ENCODE data around the gene ANKRD10.
A peak's percentile ranks its signal among the peaks of the same experiment; 100 is the strongest.

ANKRD10 gene

GRCh38 chr13:110937511-110938285 is 22.8 kb upstream of the ANKRD10 start:
- TF ChIP-seq TCF4 (CRISPR knock-in tag; IDR thresholded peaks at IDR 0.05; ENCODE audit: borderline replicate concordance) = no peak
- no peak for TF ChIP-seq POU6F1 (CRISPR knock-in tag; IDR thresholded peaks at IDR 0.05; ENCODE audit: borderline replicate concordance, low read depth)
- no peak for TF ChIP-seq RARB (CRISPR knock-in tag; IDR thresholded peaks at IDR 0.05)
- TF ChIP-seq CSDC2 (CRISPR knock-in tag; IDR thresholded peaks at IDR 0.05) = no peak
- no peak for TF ChIP-seq TOX (CRISPR knock-in tag; IDR thresholded peaks at IDR 0.05; ENCODE audit: borderline replicate concordance)
- no peak for TF ChIP-seq ISL1 (CRISPR knock-in tag; IDR thresholded peaks at IDR 0.05)
- no peak for TF ChIP-seq ZNF70 (CRISPR knock-in tag; IDR thresholded peaks at IDR 0.05)
- TF ChIP-seq ZFP3 (CRISPR knock-in tag; IDR thresholded peaks at IDR 0.05) = no peak
- no peak for TF ChIP-seq ZNF565 (CRISPR knock-in tag; conservative IDR thresholded peaks at IDR 0.05; ENCODE audit: low read depth)
- TF ChIP-seq ZFP30 (CRISPR knock-in tag; IDR thresholded peaks at IDR 0.05) = no peak
- TF ChIP-seq OSR1 (CRISPR knock-in tag; IDR thresholded peaks at IDR 0.05) = no peak
- no peak for TF ChIP-seq TSHZ2 (CRISPR knock-in tag; IDR thresholded peaks at IDR 0.05)
- TF ChIP-seq CREB5 (CRISPR knock-in tag; IDR thresholded peaks at IDR 0.05; ENCODE audit: low read depth) = no peak
- TF ChIP-seq CSRNP3 (CRISPR knock-in tag; IDR thresholded peaks at IDR 0.05) = no peak
- no peak for TF ChIP-seq PPARA (CRISPR knock-in tag; IDR thresholded peaks at IDR 0.05; ENCODE audit: borderline replicate concordance)
- ATAC-seq = no peak

GRCh38 chr13:110936519-110936918 is 21.6 kb upstream of the ANKRD10 start:
- TF ChIP-seq ARNTL (CRISPR knock-in tag; IDR thresholded peaks at IDR 0.05; ENCODE audit: borderline replicate concordance, low read depth) (no peak), RARB (CRISPR knock-in tag; IDR thresholded peaks at IDR 0.05) (no peak), ZFP30 (CRISPR knock-in tag; IDR thresholded peaks at IDR 0.05) (no peak), ZNF70 (CRISPR knock-in tag; IDR thresholded peaks at IDR 0.05) (no peak), ISL1 (CRISPR knock-in tag; IDR thresholded peaks at IDR 0.05) (no peak), TSHZ2 (CRISPR knock-in tag; IDR thresholded peaks at IDR 0.05) (no peak)
- ATAC-seq = no peak

- no peak for ATAC-seq
- TF ChIP-seq ZNF565 (CRISPR knock-in tag; conservative IDR thresholded peaks at IDR 0.05; ENCODE audit: low read depth) = no peak
- 0 out of 2 replicates have a peak, but pooled peaks have one; percentile 39 for TF ChIP-seq ZNF8 (CRISPR knock-in tag; IDR thresholded peaks at IDR 0.05)
These were observed 17.7 kb upstream of the ANKRD10 start for GRCh38 chr13:110932588-110932987.

All from SK-N-SH treated with all-trans-retinoic acid at 6 μM for 48 hours (cell line).